Measurements from ENCODE around the gene DOK6.
A peak's percentile ranks its signal among the peaks of the same experiment; 100 is the strongest.

The DOK6 gene

DNA sequence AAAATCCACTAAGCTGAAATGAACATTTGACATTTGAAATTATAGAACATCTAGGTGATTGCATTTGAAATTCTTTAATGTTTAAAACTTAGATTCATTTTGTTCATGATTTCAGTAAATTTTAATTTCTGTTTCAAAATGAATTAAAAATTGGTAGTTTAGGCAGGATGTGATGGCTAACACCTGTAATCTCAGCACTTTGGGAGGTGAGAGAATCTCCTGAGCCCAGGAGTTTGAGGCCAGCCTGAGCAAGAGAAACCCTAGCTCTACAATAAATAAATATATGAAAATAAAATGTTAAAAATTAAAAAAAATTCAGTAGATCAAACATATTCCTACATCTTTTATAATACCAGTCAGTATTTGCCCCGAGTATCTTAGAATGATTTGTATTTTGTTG is 330.0 kb downstream of the DOK6 start:
- Histone ChIP-seq H3K4me1 (ENCODE audit: control insufficient read depth, insufficient read depth, low read length) (no peaks in the 10 kb centered on the region), H3K9me3 (ENCODE audit: control insufficient read depth, insufficient read depth, low read length) (peaks cover 10% of the 10 kb centered on the region), H3K27me3 (ENCODE audit: control insufficient read depth, insufficient read depth, low read length) (no peaks in the 10 kb centered on the region), H3K36me3 (ENCODE audit: control insufficient read depth, insufficient read depth, low read length) (no peaks in the 10 kb centered on the region), H3K4me3 (ENCODE audit: low read depth, low read length) (no peak overlapping the region), H3K27ac (ENCODE audit: low read depth, low read length) (no peak overlapping the region), H3K9ac (ENCODE audit: low read depth, low read length) (no peak overlapping the region)

- Histone ChIP-seq H3K9ac (ENCODE audit: low read depth, low read length) (no peak overlapping the region), H3K4me3 (ENCODE audit: low read depth, low read length) (no peak overlapping the region), H3K27ac (ENCODE audit: low read depth, low read length) (no peak overlapping the region), H3K36me3 (ENCODE audit: control insufficient read depth, insufficient read depth, low read length) (no peaks in the 10 kb centered on the region), H3K27me3 (ENCODE audit: control insufficient read depth, insufficient read depth, low read length) (no peaks in the 10 kb centered on the region), H3K9me3 (ENCODE audit: control insufficient read depth, insufficient read depth, low read length) (peaks cover 10% of the 10 kb centered on the region), H3K4me1 (ENCODE audit: control insufficient read depth, insufficient read depth, low read length) (peaks cover 12% of the 10 kb centered on the region)
These were observed 333.8 kb downstream of the DOK6 start for GRCh38 chr18:69734536-69734935.

- Histone ChIP-seq H3K27me3 (ENCODE audit: control insufficient read depth, insufficient read depth, low read length) (no peaks in the 10 kb centered on the region), H3K9ac (ENCODE audit: low read depth, low read length) (no peak overlapping the region), H3K36me3 (ENCODE audit: control insufficient read depth, insufficient read depth, low read length) (no peaks in the 10 kb centered on the region), H3K4me1 (ENCODE audit: control insufficient read depth, insufficient read depth, low read length) (peaks cover 12% of the 10 kb centered on the region), H3K4me3 (ENCODE audit: low read depth, low read length) (no peak overlapping the region), H3K27ac (ENCODE audit: low read depth, low read length) (no peak overlapping the region), H3K9me3 (ENCODE audit: control insufficient read depth, insufficient read depth, low read length) (peaks cover 10% of the 10 kb centered on the region)
These were observed 336.0 kb downstream of the DOK6 start for GRCh38 chr18:69736730-69737129.

GRCh38 chr18:69737851-69738250 is 337.2 kb downstream of the DOK6 start:
- H3K4me3 ChIP-seq (ENCODE audit: low read depth, low read length): peak overlapping the region; percentile 32

GRCh38 chr18:69747388-69747787 is 346.7 kb downstream of the DOK6 start:
- Histone ChIP-seq H3K27me3 (ENCODE audit: control insufficient read depth, insufficient read depth, low read length) (no peaks in the 10 kb centered on the region), H3K4me3 (ENCODE audit: low read depth, low read length) (no peak overlapping the region), H3K27ac (ENCODE audit: low read depth, low read length) (no peak overlapping the region), H3K36me3 (ENCODE audit: control insufficient read depth, insufficient read depth, low read length) (no peaks in the 10 kb centered on the region), H3K4me1 (ENCODE audit: control insufficient read depth, insufficient read depth, low read length) (no peaks in the 10 kb centered on the region), H3K9me3 (ENCODE audit: control insufficient read depth, insufficient read depth, low read length) (no peaks in the 10 kb centered on the region), H3K9ac (ENCODE audit: low read depth, low read length) (no peak overlapping the region)

More at GRCh38 chr18:69737851-69738250, 337.2 kb downstream of the DOK6 start:
- no peaks in the 10 kb centered on the region for H3K27me3 ChIP-seq (ENCODE audit: control insufficient read depth, insufficient read depth, low read length)
- H3K9me3 ChIP-seq (ENCODE audit: control insufficient read depth, insufficient read depth, low read length): peaks cover 10% of the 10 kb centered on the region
- no peaks in the 10 kb centered on the region for H3K36me3 ChIP-seq (ENCODE audit: control insufficient read depth, insufficient read depth, low read length)
- H3K27ac ChIP-seq (ENCODE audit: low read depth, low read length): no peak overlapping the region
- H3K4me1 ChIP-seq (ENCODE audit: control insufficient read depth, insufficient read depth, low read length): peaks cover 12% of the 10 kb centered on the region
- H3K9ac ChIP-seq (ENCODE audit: low read depth, low read length): no peak overlapping the region

GRCh38 chr18:69752737-69753380 is 352.2 kb downstream of the DOK6 start:
- H3K27ac ChIP-seq (ENCODE audit: low read depth, low read length): no peak overlapping the region
- H3K36me3 ChIP-seq (ENCODE audit: control insufficient read depth, insufficient read depth, low read length): no peaks in the 10 kb centered on the region

DNA sequence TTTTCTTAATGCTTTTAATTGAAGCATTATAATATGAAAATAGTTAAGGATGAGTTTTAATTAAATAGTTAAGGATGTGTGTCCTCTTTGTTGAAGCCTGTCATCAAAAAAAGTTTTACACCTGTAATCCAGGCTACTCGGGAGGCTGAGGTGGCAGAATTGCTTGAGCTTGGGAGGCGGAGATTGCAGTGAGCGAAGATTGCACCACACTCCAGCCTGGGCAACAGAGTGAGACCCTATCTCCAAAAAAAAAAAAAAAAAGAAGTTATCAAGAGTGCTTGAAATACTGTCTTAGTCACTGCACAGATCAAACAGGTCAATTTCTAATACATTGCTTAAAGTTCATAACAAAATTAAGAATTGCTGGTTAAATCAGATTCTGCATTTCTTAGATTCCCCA is 353.4 kb downstream of the DOK6 start:
- Histone ChIP-seq H3K27me3 (ENCODE audit: control insufficient read depth, insufficient read depth, low read length) (no peaks in the 10 kb centered on the region), H3K36me3 (ENCODE audit: control insufficient read depth, insufficient read depth, low read length) (no peaks in the 10 kb centered on the region), H3K9me3 (ENCODE audit: control insufficient read depth, insufficient read depth, low read length) (no peaks in the 10 kb centered on the region), H3K27ac (ENCODE audit: low read depth, low read length) (no peak overlapping the region), H3K4me3 (ENCODE audit: low read depth, low read length) (no peak overlapping the region), H3K9ac (ENCODE audit: low read depth, low read length) (no peak overlapping the region), H3K4me1 (ENCODE audit: control insufficient read depth, insufficient read depth, low read length) (peaks cover 28% of the 10 kb centered on the region)

More at GRCh38 chr18:69752737-69753380, 352.2 kb downstream of the DOK6 start:
- H3K9me3 ChIP-seq (ENCODE audit: control insufficient read depth, insufficient read depth, low read length): no peaks in the 10 kb centered on the region
- H3K4me3 ChIP-seq (ENCODE audit: low read depth, low read length): no peak overlapping the region
- H3K4me1 ChIP-seq (ENCODE audit: control insufficient read depth, insufficient read depth, low read length): peaks cover 15% of the 10 kb centered on the region
- H3K27me3 ChIP-seq (ENCODE audit: control insufficient read depth, insufficient read depth, low read length): no peaks in the 10 kb centered on the region
- H3K9ac ChIP-seq (ENCODE audit: low read depth, low read length): no peak overlapping the region

GRCh38 chr18:69755041-69755440 is 354.4 kb downstream of the DOK6 start:
- no peak overlapping the region for H3K27ac ChIP-seq (ENCODE audit: low read depth, low read length)
- H3K36me3 ChIP-seq (ENCODE audit: control insufficient read depth, insufficient read depth, low read length): no peaks in the 10 kb centered on the region
- H3K4me1 ChIP-seq (ENCODE audit: control insufficient read depth, insufficient read depth, low read length): peaks cover 32% of the 10 kb centered on the region
- no peak overlapping the region for H3K4me3 ChIP-seq (ENCODE audit: low read depth, low read length)
- H3K9me3 ChIP-seq (ENCODE audit: control insufficient read depth, insufficient read depth, low read length): no peaks in the 10 kb centered on the region
- H3K27me3 ChIP-seq (ENCODE audit: control insufficient read depth, insufficient read depth, low read length): no peaks in the 10 kb centered on the region
- H3K9ac ChIP-seq (ENCODE audit: low read depth, low read length): no peak overlapping the region

GRCh38 chr18:69755856-69756496 is 355.3 kb downstream of the DOK6 start:
- Histone ChIP-seq H3K4me3 (ENCODE audit: low read depth, low read length) (no peak overlapping the region), H3K9me3 (ENCODE audit: control insufficient read depth, insufficient read depth, low read length) (no peaks in the 10 kb centered on the region), H3K27me3 (ENCODE audit: control insufficient read depth, insufficient read depth, low read length) (no peaks in the 10 kb centered on the region), H3K4me1 (ENCODE audit: control insufficient read depth, insufficient read depth, low read length) (peaks cover 32% of the 10 kb centered on the region), H3K9ac (ENCODE audit: low read depth, low read length) (no peak overlapping the region), H3K36me3 (ENCODE audit: control insufficient read depth, insufficient read depth, low read length) (no peaks in the 10 kb centered on the region), H3K27ac (ENCODE audit: low read depth, low read length) (no peak overlapping the region)

DNA sequence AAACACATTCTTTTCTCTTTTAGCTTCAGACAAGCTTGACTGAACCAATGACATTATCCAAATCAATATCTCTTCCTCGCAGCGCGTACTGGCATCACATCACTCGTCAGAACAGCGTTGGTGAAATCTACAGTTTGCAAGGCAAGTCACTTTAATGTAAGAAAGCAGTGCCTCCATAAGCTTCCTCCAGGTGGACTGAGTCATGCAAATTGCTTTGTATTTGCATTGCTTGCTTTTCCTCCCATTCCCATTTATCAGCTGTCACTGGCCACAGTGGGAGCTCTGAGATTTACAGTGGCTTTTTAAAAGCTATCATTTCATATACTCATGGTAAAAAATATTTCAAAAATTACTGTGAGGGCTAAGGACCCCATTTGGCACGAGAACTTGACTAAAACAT is 357.0 kb downstream of the DOK6 start:
- peak overlapping the region; percentile 49 for H3K4me3 ChIP-seq (ENCODE audit: low read depth, low read length)
- H3K27ac ChIP-seq (ENCODE audit: low read depth, low read length): peak overlapping the region; percentile 76
- peaks cover 32% of the 10 kb centered on the region for H3K4me1 ChIP-seq (ENCODE audit: control insufficient read depth, insufficient read depth, low read length)
- H3K27me3 ChIP-seq (ENCODE audit: control insufficient read depth, insufficient read depth, low read length): no peaks in the 10 kb centered on the region
- H3K36me3 ChIP-seq (ENCODE audit: control insufficient read depth, insufficient read depth, low read length): no peaks in the 10 kb centered on the region
- H3K9ac ChIP-seq (ENCODE audit: low read depth, low read length): no peak overlapping the region
- no peaks in the 10 kb centered on the region for H3K9me3 ChIP-seq (ENCODE audit: control insufficient read depth, insufficient read depth, low read length)

DNA sequence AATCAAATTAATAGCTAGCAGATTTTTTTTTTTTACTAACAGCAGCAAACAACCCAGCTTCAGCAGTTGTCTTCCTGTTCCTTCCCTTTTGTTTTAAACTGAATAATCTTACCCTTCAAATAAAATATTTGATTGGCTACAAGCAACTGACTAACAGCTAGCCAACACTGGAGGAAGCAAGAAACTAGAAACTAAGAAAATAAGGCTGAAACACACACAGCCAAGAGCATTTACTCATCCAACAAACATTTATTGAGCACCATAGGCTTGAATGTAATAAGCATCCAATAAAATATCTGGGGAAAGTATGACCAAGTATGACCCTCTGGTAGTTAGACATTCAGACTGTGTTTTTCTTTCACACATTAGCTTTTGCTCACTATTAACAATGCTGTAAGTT is 357.8 kb downstream of the DOK6 start:
- no peak overlapping the region for H3K9ac ChIP-seq (ENCODE audit: low read depth, low read length)
- no peaks in the 10 kb centered on the region for H3K9me3 ChIP-seq (ENCODE audit: control insufficient read depth, insufficient read depth, low read length)
- H3K27me3 ChIP-seq (ENCODE audit: control insufficient read depth, insufficient read depth, low read length): no peaks in the 10 kb centered on the region
- peaks cover 32% of the 10 kb centered on the region for H3K4me1 ChIP-seq (ENCODE audit: control insufficient read depth, insufficient read depth, low read length)
- peak overlapping the region; percentile 76 for H3K27ac ChIP-seq (ENCODE audit: low read depth, low read length)
- no peaks in the 10 kb centered on the region for H3K36me3 ChIP-seq (ENCODE audit: control insufficient read depth, insufficient read depth, low read length)
- no peak overlapping the region for H3K4me3 ChIP-seq (ENCODE audit: low read depth, low read length)
